IPS DF 19.7 (cell line): ENCODE measurements around the gene ASB18.
"Not testable (repeated sequence)": the region's sequence is repeated elsewhere in the genome, so short reads cannot be mapped to it uniquely, and the experiment has no call there.

Experiments
- DNase-seq: peaks from one replicate; pipeline ENCODE4 v3.0.0-alpha.2; 2013; ENCODE audit warnings: low read depth, low spot score

The ASB18 gene

DNA sequence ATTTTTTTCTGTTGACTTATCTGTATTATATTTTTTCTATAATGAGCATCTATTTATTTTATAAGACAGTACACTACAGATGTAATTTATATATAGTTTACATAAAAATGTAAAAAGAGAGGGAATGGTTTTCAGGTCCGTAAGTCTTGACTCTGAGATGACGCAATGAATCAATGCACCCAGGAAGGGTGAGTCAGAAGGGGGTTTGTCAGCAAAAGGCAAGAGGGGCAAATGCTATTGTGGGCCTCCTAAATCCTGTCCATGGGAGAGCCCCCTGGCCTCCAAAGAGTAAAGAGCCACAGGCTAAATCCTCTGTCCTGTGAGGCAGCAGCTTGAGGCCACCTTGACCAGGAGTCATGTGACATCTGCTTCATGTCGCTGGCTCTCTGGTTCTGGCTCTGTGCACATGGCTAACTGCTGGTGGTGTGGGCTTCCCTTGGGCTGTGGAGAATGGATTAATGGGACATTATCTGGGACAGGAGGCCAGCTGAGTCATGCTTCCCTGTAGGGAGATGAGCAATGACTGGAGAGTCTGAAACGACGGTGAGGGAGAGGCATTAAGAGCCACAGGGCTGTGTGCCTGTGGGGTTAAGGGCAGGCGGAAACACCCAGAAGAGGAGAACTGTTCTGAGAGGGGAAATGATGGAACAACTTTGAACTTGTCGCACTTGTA, 22.8 kb upstream of the ASB18 start:
- no peak for DNase-seq

GRCh38 chr2:236284208-236284607, 20.0 kb upstream of the ASB18 start:
- no peak for DNase-seq

GRCh38 chr2:236282406-236282805, 18.2 kb upstream of the ASB18 start:
- no peak for DNase-seq

- DNase-seq = no peak
Measured at GRCh38 chr2:236281423-236281822, 17.2 kb upstream of the ASB18 start.

DNA sequence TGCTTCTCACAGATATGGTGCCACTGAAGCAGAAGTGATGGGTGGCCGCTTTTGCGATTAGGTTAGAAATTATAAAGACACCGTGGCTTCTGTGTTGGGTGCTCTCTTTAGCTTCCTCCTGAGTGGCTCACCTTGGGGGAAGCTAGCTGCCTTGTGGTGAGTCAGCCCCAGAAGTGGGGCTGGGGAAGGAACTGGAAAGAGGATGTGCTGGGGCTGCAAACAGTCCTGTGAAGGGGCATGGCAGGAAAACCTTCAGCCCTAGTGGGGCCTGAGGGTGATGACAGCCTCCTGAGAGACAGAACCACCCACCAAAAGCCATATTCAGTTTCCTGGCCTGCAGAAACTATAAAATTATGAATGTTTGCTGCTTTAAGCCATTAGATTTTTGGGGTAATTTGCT, 8.9 kb upstream of the ASB18 start:
- DNase-seq = no peak

- no peak for DNase-seq
Measured at GRCh38 chr2:236271851-236272250, 7.6 kb upstream of the ASB18 start.

DNA sequence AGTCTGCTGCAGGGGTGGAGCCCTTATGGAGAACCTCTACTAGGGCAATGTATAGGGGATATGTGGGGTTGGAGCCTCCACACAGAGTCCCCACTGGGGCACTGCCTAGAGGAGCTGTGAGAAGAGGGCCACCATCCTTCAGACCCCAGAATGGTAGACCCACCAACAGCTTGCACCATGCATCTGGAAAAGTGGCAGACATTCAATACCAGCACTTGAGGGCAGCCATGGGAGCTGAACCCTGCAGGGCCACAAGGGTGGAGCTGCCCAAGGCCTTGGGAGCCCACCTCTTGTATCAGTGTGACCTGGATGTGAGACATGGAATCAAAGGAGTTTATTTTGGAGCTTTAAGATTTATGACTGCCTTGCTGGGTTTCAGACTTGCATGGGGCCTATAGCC, 5.7 kb upstream of the ASB18 start:
- not testable (repeated sequence) for DNase-seq

- DNase-seq = no peak
Measured at GRCh38 chr2:236265675-236266074, 1.5 kb upstream of the ASB18 start.

DNA sequence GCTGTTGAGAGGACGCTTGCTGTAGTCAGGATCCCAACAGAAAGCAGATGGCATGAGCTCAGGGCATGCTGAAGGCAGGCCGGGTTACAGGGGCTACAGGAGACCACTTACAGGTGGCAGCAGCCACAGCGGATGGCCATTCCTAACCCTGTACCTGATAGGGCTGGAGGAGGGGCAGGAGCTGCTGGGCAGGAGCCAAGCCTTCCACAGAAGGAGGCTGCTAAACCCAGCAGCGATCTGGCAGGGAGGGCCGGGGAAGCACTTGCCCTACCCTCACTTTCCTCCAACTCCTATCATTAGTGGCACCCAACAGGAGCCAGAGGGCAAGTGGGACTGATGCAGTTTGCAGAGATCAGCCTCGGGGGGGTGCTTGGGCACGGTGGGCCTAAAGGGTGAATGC, 2.0 kb downstream of the ASB18 start:
- DNase-seq = no peak

GRCh38 chr2:236261452-236261851, 2.8 kb downstream of the ASB18 start:
- no peak for DNase-seq

DNA sequence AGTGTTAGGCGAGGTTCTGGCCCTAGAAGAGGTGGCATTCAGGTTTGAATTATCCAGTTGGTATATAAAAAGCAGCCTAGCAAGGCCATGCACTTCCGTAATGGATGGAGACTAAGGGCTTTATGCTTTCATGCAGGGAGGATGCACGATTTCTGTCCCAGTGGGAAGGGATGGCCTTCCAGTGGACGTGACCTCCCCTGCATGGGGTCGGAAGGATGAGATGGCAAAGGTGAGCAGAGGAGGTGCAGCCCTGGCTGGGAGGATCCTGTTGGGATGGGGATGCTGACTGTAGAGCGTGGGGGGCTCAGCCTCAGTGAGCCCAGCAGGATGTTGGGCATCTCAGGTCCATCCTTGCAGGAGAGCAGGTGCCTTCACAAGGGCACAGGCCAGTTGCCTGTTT, 4.8 kb downstream of the ASB18 start:
- DNase-seq = no peak

- no peak for DNase-seq
Measured at GRCh38 chr2:236257575-236257974, 6.6 kb downstream of the ASB18 start.

GRCh38 chr2:236257136-236257535, 7.1 kb downstream of the ASB18 start:
- no peak for DNase-seq

DNA sequence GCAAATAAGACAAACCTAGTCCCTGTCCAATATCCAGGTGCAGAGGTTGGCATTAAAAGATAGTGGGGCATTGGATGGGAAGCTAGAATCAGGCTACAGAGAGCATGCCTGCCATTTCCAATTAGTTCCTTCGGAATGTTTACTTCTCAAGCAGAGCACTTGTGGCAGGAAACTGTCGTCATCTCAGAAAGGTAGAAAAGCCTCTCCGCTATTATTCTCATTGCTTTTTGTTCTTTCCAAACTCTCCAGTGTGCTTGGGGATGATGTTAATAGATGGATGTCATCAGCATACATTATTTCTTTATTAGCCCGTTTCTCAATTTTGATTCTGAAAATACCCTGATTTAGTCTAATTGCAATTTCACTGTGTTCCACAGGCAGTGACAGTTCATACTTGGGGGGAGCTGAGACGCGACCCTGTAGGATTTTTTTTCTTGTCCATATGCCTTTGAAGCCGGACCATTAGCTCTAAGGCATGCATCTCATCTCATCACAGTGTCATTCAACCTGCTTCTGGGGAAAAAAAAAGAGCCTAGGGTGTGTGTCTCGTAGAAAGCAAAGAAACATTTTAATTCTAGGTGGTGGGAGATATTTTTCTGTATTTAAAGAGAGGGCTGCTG, 7.7 kb downstream of the ASB18 start:
- no peak for DNase-seq

DNA sequence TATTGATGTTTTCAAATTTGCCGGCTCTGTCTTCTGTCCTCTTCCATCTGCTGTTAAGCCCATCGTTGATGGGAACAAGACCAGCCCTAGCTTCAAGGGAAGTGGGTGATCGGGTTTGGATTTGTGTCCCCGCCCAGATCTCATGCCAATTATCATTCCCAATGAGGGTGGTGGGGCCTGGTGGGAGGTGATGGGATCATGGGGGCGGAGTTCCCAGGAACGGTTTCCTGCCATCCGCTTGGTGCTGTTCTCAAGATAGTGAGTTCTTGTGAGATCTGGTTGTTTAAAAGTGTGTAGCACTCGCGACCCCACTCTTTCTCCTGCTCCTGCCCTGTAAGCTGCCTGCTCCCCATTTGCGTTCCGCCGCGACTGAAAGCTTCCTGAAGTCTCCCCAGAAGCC, 9.5 kb downstream of the ASB18 start:
- DNase-seq = no peak

GRCh38 chr2:236254001-236254400, 10.2 kb downstream of the ASB18 start:
- no peak for DNase-seq

- DNase-seq = no peak
Measured at GRCh38 chr2:236252602-236253001, 11.6 kb downstream of the ASB18 start.

- no peak for DNase-seq
Measured at GRCh38 chr2:236250909-236251579, 13.2 kb downstream of the ASB18 start.

- no peak for DNase-seq
Measured at GRCh38 chr2:236250286-236250685, 13.9 kb downstream of the ASB18 start.

DNA sequence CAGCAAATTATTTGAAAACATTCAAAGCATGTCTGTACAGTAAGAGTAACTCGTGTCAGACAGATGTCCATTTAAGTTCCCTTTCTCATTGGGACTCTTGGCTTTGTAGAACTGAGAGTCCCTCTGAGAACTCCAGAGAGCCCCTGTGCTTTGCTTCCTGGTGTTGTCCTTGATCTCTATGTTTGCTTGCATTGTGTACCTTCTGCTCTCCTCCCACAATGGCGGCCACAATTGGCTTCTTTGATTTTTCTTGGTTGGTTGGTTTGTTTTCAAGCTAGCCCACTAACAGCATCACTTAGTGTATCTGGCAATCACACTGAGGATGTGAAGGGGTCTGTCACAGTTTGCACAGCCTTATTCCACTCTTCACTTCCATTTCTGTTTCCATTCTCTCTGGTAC, 15.1 kb downstream of the ASB18 start:
- DNase-seq = no peak

GRCh38 chr2:236246711-236247246, 17.4 kb downstream of the ASB18 start:
- DNase-seq = no peak

GRCh38 chr2:236244256-236244655, 19.9 kb downstream of the ASB18 start:
- DNase-seq = no peak

- DNase-seq = no peak
Measured at GRCh38 chr2:236242057-236242495, 22.1 kb downstream of the ASB18 start.
